Heart left ventricle (tissue), 13 donors: ENCODE results near the gene DHRS3.

ENCODE experiments used
- CTCF ChIP-seq, 12 donors: fragments of 200-600 bp; sonication (generic) in 4 of 12; IDR thresholded peaks; one replicate each; pipeline versions ENCODE4 v1.5.0 to v1.8.0; 2018 to 2022; ENCODE audit warnings: antibody characterized with exemption in 12 of 12, mild to moderate bottlenecking in 5 of 12
- POLR2A ChIP-seq, 2 donors: fragments of 450-650 bp; IDR thresholded peaks; one replicate each; pipeline ENCODE4 v1.6.1; 2017; ENCODE audit warnings: antibody characterized with exemption in 2 of 2, mild to moderate bottlenecking in 2 of 2, moderate library complexity in 2 of 2
- donor health status: ischemic (EF 13 %, LVEDD 7.1; RV severe dilation, severe dysfunction).
- donor health status: DM: no; HTN: yes; CAD: no.
- donor health status: DM: no; HTN: no; CAD: no.
- donor health status: ischemic (EF 25% LVEDD 6.9; RV normal size, moderate dysfunction).
- donor health status: ischemic (EF 25% LVEDD 5.7; RV mildly dilated, moderate dysfunction).
- donor health status: ischemic (EF 35%, LVEDD 5.7; RV mildly dilated, moderate dysfunction).
- donor health status: nonischemic (EF 11% LVEDD 7.7; RV severe dilation, severe dysfunction).
- donor health status: DM: yes; HTN: yes; CAD: no.
- donor health status: PGD.
- donor health status: ischemic (EF 29% LVEDD 5.4; RV normal size, mild dysfunction).
- donor health status: nonischemic (EF 23%, LVEDD 6.1; RV moderate dilation, normal function).

DNA sequence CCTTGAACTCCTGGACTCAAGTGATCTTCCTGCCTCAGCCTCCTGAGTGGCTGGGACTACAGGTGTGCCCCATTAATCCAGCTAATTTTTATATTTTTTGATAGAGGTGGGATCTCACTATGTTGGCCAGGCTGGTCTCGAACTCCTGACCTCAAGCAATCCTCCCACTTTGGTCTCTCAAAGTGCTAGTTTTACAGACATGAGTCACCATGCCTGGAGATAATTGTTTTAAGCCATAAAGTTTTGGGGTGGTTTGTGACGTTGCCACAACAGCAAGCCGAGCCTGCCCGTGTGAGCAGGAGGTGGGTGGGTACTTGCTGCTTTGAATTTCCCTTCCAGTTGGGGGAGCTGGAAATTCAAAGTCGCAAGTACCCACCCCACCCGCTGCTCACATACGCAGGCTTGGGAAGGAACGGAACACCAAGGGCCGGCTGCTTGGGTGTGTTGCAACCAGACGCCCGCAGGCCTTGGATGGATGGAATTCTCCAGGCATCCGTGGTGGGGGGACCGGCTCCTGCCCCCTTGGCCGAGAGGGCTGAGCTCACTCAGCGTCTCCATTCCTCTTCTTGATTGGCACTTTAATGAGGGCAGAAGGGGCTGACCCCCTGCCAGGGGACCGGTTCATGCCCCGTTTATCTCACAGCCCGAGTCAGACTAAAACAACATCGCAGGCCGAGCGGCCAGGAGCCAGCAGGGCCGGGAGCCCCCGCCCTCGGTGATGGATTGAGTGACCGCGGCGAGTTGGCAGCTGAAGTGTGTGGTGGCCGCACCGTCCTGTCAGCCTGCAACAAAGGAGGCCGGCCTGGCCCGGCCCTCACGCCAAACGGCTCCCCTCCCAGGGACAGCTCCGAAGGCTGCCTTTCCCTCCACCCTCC, 78.1 kb downstream of the DHRS3 start:
- no peak for TF ChIP-seq POLR2A (IDR thresholded peaks at IDR 0.05)
- TF ChIP-seq CTCF (IDR thresholded peaks at IDR 0.05): no peak
